ENCODE results near the gene SLC5A10.

Gene SLC5A10

DNA sequence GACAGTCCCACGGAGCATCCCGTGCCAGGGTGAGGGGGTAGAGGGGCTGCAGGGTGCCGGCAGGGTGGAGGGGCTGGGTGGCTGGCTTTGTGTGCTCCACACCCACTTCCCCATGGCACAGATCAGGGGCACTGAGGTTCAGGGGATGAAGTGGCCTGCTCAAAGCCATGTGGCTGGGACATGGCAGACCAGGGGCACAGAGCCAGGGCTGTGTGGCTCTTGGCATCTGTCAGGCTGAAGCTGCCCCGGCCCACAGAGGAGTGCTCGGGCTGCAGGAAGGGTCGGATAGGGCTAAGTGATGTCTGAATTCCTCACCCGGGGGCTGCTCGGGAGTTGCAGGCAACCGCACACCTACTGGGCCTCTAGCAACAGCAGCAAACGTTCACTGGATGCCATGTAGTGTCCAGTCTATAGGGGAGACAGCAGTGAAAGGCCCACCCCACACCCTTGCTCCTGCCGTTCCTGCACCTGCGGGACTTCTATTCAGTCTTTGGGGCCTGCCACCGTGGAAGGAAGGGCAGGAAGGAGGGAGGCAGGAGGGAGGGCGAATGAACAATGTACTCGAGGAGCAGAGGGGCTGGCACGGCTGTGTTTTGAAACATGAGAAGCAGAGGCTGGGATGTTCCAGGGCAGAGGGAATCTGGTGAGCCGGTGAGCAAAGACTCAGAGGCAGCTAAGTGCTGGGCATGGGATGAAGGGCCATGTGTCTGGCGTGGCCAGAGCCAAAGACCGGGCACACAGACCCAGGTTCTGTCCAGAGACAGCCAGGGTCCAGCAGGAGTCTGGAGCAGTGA is 15.1 kb downstream of the SLC5A10 start:
- peak; percentile 78 for DNase-seq

DNA sequence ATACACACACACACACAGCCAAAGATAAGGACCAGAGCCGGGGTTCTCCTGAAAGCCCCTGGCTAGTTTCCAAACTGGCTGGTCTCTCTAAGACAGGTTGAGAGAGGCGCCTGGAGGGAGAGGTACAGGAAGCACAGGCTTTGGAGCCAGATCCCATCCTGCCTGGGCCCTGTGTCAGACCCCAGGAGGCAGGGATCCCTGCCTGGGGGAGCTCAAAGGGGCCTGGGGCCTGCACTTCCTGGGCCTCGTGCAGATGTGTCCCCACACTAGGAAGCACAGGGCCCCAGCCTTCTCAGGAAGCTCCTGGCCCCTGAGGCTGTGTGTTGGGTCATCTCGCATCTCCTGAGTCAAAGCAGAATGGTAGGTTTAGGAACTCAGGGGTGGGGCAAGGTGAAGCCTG is 16.0 kb downstream of the SLC5A10 start:
- DNase-seq = no peak

DNA sequence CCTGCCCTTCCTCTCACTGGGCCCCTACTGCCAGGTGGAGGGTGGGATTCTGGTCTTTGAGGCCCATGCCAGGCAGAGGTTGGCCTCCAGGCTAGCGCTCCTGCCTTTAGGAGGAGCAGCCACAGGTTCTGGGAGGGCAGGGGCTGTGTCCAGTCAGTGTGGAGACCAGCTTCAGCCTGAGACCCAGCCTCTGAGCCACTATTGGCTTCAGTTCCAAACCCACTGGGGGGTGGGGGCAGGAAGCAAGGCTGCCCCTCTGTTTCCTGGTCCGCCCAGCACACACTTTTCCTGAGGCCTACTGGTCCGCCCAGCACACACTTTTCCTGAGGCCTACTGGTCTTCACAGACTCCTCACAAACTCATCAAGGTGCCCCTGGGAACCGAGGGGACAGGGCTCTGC is 16.4 kb downstream of the SLC5A10 start:
- no peak for DNase-seq

DNA sequence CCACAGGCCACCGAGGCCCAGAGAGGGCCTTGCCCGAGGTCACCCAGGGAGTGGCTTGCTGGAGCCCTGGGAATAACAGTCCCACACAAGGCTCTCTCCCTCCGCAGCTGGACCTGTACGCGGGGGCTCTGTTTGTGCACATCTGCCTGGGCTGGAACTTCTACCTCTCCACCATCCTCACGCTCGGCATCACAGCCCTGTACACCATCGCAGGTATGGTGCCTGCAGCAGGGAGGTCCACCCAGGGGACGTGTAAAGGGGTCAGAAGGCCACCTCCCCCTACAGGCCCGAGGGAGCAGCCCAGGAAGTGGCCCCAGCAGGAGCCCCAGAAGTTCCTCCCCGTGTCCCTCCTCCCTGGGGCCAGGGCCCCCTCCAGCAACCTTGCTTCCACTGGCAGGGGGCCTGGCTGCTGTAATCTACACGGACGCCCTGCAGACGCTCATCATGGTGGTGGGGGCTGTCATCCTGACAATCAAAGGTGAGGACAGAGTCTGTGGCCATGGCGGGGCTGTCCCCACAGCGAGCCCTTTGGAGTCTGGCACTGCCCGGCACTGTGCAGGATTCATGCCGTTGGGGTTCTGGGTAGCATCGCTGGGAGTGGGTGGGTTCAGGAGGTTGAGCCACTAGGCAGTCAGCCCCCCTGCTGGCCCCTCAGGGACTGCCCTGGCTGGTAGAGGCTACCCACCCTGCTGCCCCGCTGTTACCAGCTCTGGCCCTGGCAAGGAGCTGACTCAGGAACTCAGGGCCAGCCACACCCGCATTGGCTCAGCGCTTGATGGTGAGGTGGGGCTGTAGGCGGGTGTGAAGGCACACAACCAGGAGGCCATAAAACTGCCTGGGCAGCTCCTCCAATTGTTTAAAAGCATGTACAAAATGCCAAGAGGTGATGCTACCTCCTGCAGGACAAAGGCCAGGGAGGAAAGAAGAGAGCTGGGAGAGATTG is 17.3 kb downstream of the SLC5A10 start:
- DNase-seq = no peak

DNA sequence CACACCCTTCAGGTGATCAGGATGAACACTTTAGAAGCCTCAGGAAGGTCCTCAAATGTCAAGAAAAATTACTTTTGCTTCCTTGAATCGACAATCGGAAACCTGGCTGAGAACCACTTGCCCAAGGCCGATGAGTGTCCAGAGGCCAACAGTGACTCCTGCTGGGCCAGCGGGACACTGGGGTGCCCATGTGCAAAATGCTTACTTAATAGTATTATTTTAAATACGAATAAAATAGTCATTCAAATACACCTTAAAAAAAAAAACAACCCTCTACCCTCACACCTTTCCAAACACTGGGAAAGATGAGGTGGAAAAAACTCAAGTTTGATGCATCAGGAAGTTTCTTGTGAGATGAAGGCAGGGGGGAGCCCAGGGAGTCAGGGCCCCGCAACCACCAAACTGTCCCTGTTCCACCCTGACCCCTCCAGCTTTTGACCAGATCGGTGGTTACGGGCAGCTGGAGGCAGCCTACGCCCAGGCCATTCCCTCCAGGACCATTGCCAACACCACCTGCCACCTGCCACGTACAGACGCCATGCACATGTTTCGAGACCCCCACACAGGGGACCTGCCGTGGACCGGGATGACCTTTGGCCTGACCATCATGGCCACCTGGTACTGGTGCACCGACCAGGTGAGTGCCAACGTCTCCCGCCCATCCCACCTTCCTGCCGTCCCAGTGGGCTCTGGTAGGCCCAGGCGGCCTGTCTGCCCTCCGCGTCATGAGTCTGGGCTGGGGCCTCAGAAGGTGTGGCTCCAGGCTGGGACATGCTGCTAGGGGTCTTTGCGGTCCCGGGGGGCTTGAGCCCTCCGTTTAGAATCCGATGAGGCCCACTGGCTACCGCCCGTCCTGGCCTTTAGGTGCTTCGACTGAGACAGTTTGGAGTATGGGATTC is 18.9 kb downstream of the SLC5A10 start:
- no peak for DNase-seq

DNA sequence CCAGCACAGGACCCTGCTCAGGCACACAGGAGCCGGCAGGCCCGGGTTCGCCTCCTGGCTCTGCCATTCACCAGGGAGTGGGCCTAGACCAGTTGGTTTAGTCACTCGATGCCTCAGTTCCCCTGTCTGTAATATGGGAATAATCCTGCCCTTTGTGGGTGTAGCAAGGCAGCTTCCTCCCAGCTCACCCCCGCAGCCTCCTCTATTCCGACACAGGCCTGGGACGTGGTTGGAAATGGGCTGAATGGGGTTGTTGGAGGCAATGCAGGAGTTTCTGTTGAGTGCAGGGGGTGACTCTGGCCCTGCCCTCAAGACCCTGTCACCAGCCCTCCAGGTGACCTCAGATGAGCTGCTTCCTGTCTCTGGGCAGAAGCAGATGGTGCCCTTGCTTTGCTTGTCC is 19.8 kb downstream of the SLC5A10 start:
- DNase-seq = no peak

DNA sequence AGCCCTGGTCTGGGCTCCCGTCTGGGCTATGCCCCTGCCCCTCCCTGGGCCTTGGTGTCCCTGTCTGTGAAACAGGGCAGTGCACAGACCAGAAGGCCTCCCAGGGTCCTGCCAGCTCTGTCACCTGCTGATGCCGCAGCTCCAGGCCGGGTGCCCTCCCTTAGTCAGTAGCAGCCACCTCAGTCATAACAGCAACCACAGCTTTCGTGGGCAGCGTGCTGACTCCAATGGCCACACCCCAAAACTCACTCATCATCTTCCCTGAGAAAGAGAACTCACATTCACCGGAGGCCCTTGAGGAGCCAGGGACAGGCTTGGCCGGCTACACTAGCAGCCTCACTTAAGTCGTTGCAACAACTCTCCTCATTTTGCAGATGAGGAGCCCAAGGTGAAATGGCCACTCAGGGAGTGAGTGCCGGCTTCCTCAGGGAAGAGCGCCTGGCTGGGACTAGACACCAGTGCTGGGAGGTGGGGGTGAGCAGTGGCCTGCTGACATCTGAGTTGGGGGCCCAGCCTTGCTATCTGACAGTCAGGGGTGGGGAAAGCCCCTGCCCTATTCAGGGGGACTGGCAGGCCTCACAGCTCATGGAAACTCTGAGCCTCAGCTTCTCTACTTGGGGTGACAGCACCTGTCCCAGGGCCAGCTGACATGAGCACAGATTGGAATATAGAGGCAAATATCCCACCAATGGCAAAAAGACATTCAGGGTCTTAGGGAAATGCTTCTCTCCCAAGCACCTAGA is 22.6 kb downstream of the SLC5A10 start:
- no peak for DNase-seq

DNA sequence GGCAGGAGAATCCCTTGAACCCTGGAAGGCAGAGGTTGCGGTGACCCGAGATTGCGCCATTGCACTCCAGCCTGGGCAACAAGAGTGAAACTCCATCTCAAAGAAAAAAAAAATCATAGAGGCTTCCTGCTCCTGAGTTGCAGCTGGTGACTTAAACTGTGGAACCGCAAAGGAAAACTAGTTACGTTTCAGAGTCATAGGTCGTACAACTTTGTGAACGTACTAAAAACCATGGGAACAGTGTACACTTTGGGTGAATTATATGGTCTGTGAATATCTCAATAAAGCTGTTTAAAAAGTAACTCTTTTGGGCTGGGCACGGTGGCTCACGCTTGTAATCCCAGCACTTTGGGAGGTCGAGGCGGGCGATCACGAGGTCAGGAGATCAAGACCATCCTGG is 23.6 kb downstream of the SLC5A10 start:
- DNase-seq = no peak

DNA sequence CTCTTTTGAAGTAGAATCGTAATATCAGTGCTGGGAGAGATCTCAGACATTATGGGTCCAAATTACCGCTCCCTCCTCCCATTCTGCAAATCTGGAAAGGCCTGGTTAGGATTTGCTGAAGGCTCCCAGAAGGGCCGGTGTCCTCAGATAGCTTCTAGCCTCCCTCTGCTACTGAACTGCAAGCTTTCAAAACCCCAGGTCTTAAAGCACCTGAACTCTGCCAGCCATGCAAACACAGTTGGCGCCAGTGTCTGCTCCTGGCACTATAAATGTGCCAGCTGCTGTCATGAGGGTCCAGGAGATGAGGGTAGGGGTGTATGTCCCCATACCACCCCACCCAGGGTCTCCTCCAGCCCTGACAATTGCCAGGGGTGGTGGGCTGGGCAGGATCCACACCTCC is 24.2 kb downstream of the SLC5A10 start:
- no peak for DNase-seq

DNA sequence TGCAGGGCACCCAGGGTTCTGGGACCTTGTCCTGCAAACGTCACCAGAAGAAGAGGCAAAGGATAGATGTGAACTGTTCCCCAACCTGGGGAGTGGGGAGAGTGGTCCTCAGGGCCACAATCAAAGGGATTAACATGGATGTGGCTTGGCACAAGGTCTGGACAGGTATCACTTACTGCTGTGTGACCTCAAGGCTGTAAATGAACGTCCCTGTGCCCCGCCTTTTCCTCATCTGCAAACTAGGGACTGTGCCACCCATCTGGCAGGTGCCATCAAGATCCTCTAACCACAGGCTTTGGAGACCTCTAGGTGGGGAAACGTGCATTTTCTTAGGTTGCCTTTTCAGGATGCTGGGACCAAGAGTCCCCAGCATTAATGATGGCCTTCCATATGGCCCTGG is 25.1 kb downstream of the SLC5A10 start:
- no peak for DNase-seq

DNA sequence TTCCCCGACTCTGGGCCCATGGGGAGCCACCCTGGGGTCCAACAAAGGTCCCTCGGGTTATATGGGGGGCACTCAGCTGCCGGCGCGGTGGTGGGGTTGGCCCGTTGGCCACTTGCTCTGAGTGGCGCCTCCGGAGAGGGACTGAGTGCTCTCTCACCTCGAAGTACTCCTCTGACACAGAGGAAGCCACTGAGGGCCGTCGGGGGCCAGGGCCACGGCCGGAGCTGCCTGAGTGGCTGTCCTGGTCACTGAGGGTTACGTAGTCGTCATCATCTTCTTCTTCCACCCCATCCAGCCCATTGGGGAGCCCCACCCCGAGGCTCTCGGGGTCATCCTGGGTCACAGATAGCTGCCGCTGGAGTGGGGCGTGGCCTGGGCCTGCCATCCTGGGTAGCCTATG is 25.7 kb downstream of the SLC5A10 start:
- no peak for DNase-seq

DNA sequence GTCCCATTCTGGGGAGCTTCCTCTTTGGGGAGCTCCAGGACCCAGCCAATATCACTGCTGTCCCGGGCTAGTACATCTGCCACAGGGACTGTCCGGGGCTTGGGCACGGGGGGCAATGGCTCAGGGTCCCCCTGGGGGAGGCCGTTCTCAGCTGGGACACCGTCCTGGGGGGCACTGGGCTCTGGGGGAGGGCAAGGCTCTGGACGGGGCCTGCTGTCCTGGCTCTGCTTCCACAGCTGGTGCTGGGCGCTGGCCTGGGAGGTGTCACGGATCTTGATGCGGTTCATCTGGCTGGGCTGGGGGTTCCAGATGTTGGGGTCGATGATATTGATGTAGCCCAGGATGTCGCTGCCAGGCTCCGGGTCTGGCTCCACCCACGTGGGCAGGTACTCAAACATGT is 26.1 kb downstream of the SLC5A10 start:
- no peak for DNase-seq

DNA sequence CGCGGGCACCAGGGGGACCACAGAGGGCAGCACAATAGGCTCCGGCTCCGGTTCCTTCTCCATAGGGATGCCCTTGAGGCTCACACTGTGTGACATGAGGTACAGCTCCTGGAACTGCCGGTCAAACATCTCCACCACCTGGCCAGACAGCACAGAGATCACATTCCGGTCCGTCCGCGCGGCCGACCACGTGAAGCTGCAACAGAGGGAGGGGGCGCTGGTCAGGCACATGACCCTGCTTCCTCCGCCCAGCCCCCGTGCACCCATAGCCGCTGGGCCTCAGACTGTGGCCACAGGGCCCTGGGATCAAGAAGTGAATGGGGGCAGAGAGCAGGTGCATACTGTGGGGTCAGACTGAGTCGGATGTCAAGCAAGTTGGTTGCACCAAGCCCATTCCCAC is 26.7 kb downstream of the SLC5A10 start:
- DNase-seq = no peak

DNA sequence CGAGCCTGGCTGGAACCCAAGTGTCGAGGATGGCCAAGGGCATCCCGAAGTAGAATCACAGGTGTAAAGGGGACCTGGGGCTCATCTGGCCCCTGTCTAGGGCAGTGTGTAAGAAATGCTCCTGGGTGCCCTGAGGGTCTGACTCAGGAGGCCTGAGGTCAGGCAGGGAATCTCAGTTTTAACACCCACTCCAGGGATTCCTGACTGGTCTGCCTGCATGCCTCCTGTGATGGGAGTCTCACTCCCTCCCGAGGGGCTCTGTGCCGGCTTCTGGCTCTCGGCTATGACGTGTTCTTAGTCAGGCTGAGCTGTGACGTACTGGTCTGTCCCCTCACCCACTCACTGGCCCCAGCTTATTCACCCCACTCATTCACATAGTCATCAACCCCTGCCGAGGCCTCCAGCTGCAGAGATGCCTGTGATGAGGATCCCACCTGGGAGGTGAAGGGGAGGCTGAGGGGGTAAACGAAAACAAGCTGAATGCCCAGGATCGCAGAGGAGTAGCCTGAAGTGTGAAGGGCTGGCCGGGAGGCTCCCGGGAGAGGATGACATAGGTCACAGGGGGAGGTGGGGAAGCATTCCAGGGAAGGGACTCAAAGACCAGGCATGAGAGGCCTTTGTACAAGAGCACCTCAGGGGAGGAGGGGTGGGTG is 28.8 kb downstream of the SLC5A10 start:
- DNase-seq = no peak

DNA sequence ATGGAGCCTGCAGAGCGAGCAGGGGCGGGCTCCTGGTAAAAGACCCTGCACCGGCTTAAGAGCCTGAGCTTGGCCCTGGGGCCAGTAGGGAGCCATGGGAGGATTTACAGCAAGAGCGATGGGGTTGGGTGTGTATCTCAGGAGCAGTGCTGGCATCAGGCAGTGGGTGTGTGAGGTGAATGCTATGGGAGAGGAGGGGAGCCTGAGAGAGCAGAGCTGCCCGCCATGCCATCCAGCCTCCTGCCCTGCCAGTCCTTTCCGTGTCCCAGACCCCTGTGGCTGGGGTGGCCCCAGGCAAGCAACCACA is 29.3 kb downstream of the SLC5A10 start:
- no peak for DNase-seq

DNA sequence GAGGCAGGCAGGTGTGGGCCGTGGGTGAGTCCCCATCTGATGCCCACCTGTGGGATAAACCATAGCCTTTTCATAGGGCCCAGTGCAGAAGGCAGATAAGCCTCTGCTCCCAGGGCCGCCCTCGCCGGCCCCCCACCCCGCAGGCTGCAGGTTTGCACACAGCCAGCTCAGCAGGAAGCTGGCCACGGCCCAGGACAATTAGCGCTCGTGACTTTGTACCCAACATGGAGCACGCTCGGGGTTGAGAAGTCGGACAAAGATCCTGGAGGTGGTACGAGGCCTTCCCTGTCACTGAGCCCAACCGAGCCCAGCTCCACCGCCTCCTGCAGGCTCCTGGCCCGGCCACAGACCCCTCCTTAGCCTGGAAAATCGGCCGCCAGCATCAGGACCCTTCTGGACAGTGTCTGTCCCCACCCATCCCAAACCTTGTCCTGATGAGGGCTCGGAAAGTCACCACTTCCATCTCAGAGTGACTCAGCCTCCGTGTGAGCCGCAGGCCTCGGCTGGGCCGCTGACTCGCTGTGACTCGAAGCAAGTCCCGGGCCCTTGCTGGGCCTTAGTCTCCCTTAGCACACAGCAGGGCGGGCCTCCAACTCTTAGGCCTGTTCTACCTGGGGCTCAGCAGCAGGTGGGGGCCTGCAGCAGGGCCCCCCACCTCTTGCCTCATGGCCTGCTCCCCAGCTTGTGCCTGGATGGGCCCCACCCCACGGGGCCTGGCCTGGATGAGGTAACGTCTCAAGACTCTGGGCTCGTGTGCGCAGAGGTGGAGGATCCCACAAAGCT is 29.9 kb downstream of the SLC5A10 start:
- no peak for DNase-seq

DNA sequence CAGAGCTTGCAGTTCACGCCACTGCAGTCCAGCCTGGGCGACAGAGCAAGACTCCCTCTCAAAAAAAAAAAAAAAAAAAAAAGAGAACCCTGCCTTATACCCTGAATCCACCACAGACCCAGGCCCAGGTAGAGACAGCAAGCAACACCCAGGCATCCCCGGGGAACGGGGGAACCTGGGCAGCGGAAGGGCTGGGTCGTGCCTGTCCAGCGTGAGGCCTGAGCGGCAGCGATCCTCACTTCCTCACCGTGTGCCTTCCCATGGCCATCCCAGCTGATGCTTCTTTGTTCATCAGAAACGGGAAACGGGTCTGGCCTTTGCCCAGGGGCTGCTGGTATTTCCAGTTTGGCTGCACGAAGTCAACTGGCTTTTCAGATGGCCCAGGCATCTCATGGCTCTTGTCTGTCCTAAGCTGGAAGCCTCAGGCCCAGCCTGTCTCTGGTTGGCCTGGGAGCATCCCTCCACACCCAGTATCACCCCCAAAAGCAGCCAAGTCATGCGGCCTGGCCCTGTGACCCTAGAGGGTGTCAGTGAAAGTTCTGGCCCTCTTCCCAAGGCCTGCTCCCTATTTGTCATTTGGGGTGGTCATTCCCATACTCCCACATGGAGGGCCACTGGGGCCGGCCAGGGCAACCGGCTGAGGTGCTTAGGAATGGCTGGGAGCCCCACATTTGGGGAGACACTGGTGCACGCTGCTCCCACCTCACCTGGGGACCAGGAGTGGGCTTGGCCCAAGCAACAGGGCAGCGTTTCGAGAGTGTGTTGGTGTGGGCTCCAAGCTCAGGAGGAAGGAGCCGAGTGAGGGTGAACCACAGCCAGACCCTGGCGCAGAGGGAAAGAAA is 32.5 kb downstream of the SLC5A10 start:
- DNase-seq = no peak

DNA sequence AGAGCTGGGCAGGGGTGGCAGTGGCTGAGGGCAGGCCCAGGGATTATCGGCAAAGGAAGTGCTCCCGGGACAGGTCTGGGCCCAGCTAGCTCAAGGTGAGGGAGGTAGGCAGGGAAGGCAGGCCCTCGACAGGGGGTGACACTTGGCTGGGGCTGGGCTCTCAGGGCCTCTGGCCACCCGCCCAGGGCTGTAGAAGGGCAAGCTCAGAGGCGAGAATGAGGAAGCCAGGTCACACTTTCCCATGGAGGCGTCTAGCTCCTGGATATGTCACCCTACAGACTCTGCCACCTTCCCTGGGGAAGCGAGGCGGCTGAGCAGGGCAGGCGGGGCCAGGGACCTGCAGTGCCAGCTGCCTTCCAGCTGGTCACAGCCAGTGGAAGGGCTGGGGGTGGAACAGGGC is 33.5 kb downstream of the SLC5A10 start:
- DNase-seq = no peak

DNA sequence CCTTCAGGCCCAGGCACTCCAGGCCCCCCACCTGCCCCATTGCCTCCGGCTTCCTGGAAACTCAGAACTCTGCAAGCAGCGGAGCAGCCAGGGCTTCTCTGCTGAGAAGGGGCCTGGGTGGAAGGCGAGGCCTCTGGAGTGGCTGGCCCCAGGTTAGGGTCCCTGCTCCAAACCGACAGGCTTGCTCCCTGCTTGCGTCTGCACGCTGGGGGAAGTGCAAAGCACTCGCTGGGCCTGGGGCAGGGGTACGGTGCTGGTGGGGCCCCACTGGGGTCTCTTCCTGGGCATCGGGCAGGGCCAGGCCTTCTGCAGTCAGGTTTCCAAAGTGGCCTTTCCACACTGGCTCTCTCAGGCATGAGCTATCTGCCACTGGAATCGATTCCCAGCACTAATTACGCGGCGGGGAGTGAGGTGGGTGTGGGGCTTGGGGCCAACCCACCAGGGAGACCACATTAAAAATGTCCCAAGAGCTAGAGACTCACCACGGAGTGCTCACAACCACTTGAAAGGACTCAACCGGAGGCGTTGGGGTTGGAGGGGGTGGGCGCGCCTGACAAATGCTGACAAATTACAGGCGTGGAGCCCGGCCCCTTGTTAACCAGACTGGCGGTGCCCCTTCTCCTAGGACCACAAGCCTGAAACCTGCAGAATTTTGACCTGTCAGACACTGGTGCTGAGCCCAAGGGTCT is 34.7 kb downstream of the SLC5A10 start:
- DNase-seq = no peak

DNA sequence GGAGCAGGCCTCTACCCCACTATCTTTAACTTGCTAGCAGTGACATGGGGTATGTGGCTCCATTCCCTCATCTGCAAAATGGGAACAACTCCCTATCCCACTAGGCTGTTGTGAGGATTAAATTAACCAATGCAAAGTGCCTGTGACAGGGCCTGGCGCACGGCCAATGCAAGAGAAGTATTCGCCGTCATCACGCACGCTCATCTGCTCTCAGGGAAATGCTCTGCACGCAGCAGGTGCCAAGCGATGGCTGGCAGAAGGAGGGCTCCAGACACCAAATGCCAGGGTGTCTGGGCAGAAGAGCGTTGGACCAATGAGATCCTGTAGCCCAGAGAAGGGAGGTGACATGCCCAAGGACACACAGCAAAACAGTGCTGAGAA is 35.3 kb downstream of the SLC5A10 start:
- no peak for DNase-seq

Data from eye (tissue), 1 donor.